Panc1 (cell line): Measurements from ENCODE around the gene ELOVL2. TPM values are rescaled to one million over a fixed set of nuclear protein-coding genes. Genes with fewer than 3 reads are reported as not detected.

Source experiments
- ATAC-seq: fragments of 200-7000 bp; cut with Tn5 transposase; 2 replicates; pipeline ENCODE4 v1.9.1; 2020; ENCODE audit warnings: mild to moderate bottlenecking, moderate library complexity
- BruUV-seq: library from RNA; stranded (reverse); fragments of 400-500 nt; replicated peaks from 2 replicates; lab custom pipeline; 2021; lab: Mats Ljungman, UMichigan
- CTCF ChIA-PET: fragments of 300-600 bp; sonication (Branson Sonifier 250); formaldehyde crosslinking; loops from one replicate; lab custom pipeline; 2022; ENCODE audit warnings: antibody characterized with exemption; lab: Charles Lee
- POLR2A ChIA-PET: fragments of 300-600 bp; sonication (Branson Sonifier 250); formaldehyde crosslinking; loops from one replicate; lab custom pipeline; 2022; ENCODE audit warnings: antibody characterized with exemption; lab: Charles Lee
- DNase-seq: peaks from one replicate; pipeline ENCODE4 v3.0.0-alpha.2; 2010; ENCODE audit warnings: low read depth, low spot score
- H3K27ac ChIP-seq: 2 replicates; pipeline ENCODE4 v1.5.1; 2011; ENCODE audit warnings: mild to moderate bottlenecking, low read length, inconsistent platforms
- H3K27me3 ChIP-seq: fragments of 200-500 bp; sonication (Bioruptor generic); 2 replicates; pipeline ENCODE4 v1.6.0; 2014; ENCODE audit warnings: low read length, inconsistent platforms; ENCODE audit not compliant: control insufficient read depth, insufficient read depth
- H3K36me3 ChIP-seq: fragments of 200-500 bp; sonication (Bioruptor generic); 2 replicates; pipeline ENCODE4 v1.5.1; 2014; ENCODE audit warnings: inconsistent platforms, mild to moderate bottlenecking, low read length, moderate library complexity; ENCODE audit not compliant: control insufficient read depth, insufficient read depth
- H3K4me1 ChIP-seq: 2 replicates; pipeline ENCODE4 v1.5.1; 2011; ENCODE audit warnings: inconsistent platforms, mild to moderate bottlenecking, low read length, moderate library complexity; ENCODE audit not compliant: control insufficient read depth, insufficient read depth
- H3K4me3 ChIP-seq, 2 experiments: 2 replicates each; pipeline ENCODE4 v1.5.1; 2011 to 2012; ENCODE audit warnings: low read depth in 2 of 2, low read length in 2 of 2, mild to moderate bottlenecking in 2 of 2, inconsistent platforms in 1 of 2, moderate library complexity in 1 of 2
- H3K9me3 ChIP-seq: fragments of 200-500 bp; sonication (Bioruptor generic); 2 replicates; pipeline ENCODE4 v1.5.1; 2014; ENCODE audit warnings: low read depth, mild to moderate bottlenecking, inconsistent platforms, low read length, moderate library complexity; ENCODE audit not compliant: control insufficient read depth, insufficient read depth
- CTCF ChIP-seq: fragments of 450-650 bp; IDR thresholded peaks from 2 replicates; pipeline ENCODE4 v1.5.1; 2017; ENCODE audit warnings: mild to moderate bottlenecking
- POLR2AphosphoS5 ChIP-seq: IDR thresholded peaks from 2 replicates; pipeline ENCODE4 v1.6.1; 2012; ENCODE audit warnings: mild to moderate bottlenecking, low read depth, low read length, moderate library complexity
- REST ChIP-seq, 2 experiments: IDR thresholded peaks; 2 replicates each; pipeline ENCODE4 v1.6.1; 2011 to 2012; ENCODE audit warnings: low read depth in 2 of 2, control low read depth in 1 of 2, low read length in 1 of 2, mild to moderate bottlenecking in 1 of 2, moderate library complexity in 1 of 2; ENCODE audit not compliant: insufficient read depth in 1 of 2
- SIN3A ChIP-seq: IDR thresholded peaks from 2 replicates; pipeline ENCODE4 v1.6.1; 2012; ENCODE audit warnings: low read depth, mild to moderate bottlenecking, low read length, moderate library complexity, borderline replicate concordance; ENCODE audit not compliant: insufficient read depth
- TCF7L2 ChIP-seq: IDR thresholded peaks from 2 replicates; pipeline ENCODE4 v1.6.1; 2011; ENCODE audit warnings: mild to moderate bottlenecking, low read depth, low read length, inconsistent platforms
- in situ Hi-C: cut with HindIII; loops from 2 replicates; pipeline ENCODE4 v1.10.0; 2016; ENCODE audit warnings: low sequenced_read_pairs, low pct_unique_long_range_greater_than_20kb
- intact Hi-C: fragments of 100-400 bp; cut with micrococcal nuclease; formaldehyde crosslinking; loops from one replicate; pipeline ENCODE4 v1.10.0; 2022; ENCODE audit not compliant: unreplicated experiment
- total RNA-seq: library from RNA; stranded (reverse); gene quantifications from one replicate; pipeline ENCODE4 v1.2.1, GENCODE V29; 2021; ENCODE audit not compliant: unreplicated experiment

ELOVL2 gene
- total RNA-seq, 1 experiment from 2014 or later = 27.8 TPM

GRCh38 chr6:10957414-10957886 is 86.7 kb downstream of the ELOVL2 start:
- no peak for TF ChIP-seq POLR2AphosphoS5
- no peak for TF ChIP-seq REST (IDR thresholded peaks at IDR 0.05; ENCODE audit: insufficient read depth in 1 of 2, low read depth in 2 of 2, low read length in 1 of 2)
- TF ChIP-seq SIN3A = no peak
- TF ChIP-seq TCF7L2 = no peak
- TF ChIP-seq CTCF = no peak
- Histone ChIP-seq H3K36me3 (no peaks in the 10 kb centered on the region), H3K27me3 (no peaks in the 10 kb centered on the region), H3K27ac (no peak overlapping the region), H3K9me3 (no peaks in the 10 kb centered on the region), H3K4me1 (no peaks in the 10 kb centered on the region), H3K4me3 (no peak overlapping the region)
- ChIA-PET CTCF (interaction anchor here (0.6 kb wide), 1 partner anchor 566 kb away, joined by 4 read pairs; no protein-coding TSS in a partner anchor), POLR2A (no interaction called here)
- DNase-seq = no peak
- in situ Hi-C loops = no loop called here
- intact Hi-C loops = no loop called here
- no peak for ATAC-seq
- BruUV-seq = no TSS peak

GRCh38 chr6:10956776-10957175 is 87.3 kb downstream of the ELOVL2 start:
- no peak for DNase-seq
- BruUV-seq = no TSS peak
- H3K36me3 ChIP-seq = no peaks in the 10 kb centered on the region
- in situ Hi-C loops (no loop called here), intact Hi-C loops (no loop called here)
- TF ChIP-seq CTCF (no peak), TCF7L2 (no peak), REST (IDR thresholded peaks at IDR 0.05; ENCODE audit: insufficient read depth in 1 of 2, low read depth in 2 of 2, low read length in 1 of 2) (no peak), SIN3A (no peak), POLR2AphosphoS5 (no peak)
- POLR2A ChIA-PET = no interaction called here
- CTCF ChIA-PET = no interaction called here
- peaks cover 3% of the 10 kb centered on the region for H3K4me1 ChIP-seq
- no peak overlapping the region for H3K27ac ChIP-seq
- H3K27me3 ChIP-seq = no peaks in the 10 kb centered on the region
- H3K4me3 ChIP-seq = no peak overlapping the region
- no peak for ATAC-seq
- no peaks in the 10 kb centered on the region for H3K9me3 ChIP-seq
